Amniotic epithelial cell (primary cell): Measurements from ENCODE around the gene ALDH9A1.

Experiments
- DNase-seq: peaks from one replicate; pipeline ENCODE4 v3.0.0-alpha.2; 2010; ENCODE audit warnings: low read depth

ALDH9A1 gene

DNA sequence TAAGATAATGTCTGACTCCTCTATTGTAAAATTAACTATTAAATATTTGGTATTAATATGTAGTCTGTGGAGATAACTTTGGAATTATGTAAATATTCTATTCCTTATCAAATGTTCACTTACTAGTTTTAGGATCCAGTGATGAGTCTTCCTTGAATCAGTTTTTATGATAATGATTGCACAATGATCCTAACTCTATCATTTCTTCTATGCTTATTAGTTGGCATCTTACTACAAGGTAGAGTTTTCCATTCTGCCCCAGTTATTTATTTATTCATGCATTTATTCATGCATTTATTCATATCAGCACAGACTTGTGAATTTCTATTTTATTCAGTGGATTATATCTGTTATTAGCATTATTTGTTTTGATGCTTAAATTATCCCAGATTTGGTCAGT is 74.7 kb downstream of the ALDH9A1 start:
- DNase-seq: no peak

GRCh38 chr1:165619647-165620151 is 78.7 kb downstream of the ALDH9A1 start:
- DNase-seq: no peak

- DNase-seq: no peak
These were observed 81.3 kb downstream of the ALDH9A1 start for GRCh38 chr1:165616987-165617546.

GRCh38 chr1:165616054-165616612 is 82.2 kb downstream of the ALDH9A1 start:
- no peak for DNase-seq
